NCI-H1436 treated with DMSO at 0.1 percent for 48 hours (cell line): ENCODE measurements around the gene RAN.
"Not testable (repeated sequence)": the region's sequence is repeated elsewhere in the genome, so short reads cannot be mapped to it uniquely, and the experiment has no call there.

Source experiments
- DNase-seq: peaks from one replicate; lab custom pipeline; 2025; lab: John Stamatoyannopoulos, UW

RAN gene

DNA sequence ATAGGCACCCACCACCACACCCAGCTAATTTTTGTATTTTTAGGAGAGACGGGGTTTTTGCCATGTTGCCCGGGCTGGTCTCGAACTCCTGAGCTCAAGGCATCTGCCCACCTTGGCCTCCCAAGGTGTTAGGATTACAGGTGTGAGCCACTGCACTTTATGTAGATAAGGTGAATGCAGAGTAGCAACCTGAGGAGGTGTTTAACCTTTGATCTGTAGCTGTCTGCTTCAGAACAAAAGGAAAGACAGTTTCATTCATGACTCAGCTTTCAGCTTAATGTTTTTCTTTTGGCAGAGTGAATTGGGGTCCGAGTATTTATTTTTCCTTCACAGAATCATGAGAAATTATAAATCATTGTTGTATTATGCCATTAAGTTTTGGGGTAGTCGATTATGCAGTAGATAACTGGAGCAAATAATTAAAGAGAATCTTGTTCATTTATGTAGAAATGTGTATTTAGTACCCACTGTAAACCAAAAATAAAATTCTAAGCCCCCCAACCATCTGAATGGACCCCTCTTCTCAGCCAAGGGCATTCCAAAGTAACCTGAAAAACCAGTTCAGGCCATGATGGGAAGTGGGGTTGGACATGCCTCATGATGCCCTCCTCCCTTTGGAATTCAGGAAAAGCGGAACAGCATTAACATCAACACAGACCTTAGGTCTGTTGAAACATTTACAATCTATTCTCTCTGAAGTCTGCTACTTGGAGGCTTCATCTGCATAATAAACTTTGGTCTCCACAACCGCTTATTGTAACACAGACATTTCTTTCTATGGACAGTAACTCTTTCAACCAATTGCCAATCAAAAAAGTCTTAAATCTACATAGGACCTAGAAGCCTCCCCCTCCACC is 22.1 kb upstream of the RAN start:
- DNase-seq, result no peak

- no peak for DNase-seq
Observed at GRCh38 chr12:130850418-130851021, 21.3 kb upstream of the RAN start.

GRCh38 chr12:130856088-130856487 is 15.8 kb upstream of the RAN start:
- DNase-seq, result no peak

- DNase-seq, result no peak
Observed at GRCh38 chr12:130858084-130858483, 13.8 kb upstream of the RAN start.

DNA sequence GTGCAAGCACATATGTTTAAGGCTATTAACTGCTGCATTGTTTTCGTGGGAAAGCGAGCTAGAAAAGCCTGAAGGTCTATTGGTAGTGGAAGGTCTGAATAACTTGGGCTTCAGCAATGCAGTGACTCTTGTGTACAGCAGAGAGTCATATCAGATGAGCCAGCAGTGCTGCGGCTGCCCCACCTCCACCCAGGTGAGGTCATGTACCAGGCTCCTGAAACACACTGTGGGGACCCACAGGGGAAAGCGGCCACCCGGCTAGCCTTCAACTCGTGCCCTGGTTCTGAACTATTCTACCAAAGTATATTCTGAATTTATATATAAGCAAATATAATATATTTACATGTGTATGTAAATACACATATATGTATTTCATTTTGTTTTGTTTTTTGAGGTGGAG is 12.7 kb upstream of the RAN start:
- no peak for DNase-seq

DNA sequence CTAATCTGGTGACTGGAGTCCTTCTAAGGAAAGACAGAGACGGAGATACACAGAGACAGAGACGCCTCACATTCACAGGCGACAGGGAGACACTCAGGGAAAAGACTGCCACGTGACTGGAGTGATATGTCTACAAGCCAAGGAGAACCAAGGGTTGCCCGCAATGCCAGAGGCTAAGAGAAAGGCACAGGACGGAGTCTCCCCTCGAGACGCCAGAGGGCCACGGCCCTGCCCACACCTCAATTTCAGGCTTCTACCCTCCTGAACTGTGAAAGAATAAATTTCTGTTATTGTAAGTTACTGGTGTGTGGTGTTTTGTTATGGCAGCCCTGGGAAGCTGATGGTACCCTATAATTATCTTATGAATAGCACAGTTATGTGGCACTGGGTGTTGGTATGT is 11.6 kb upstream of the RAN start:
- DNase-seq, result no peak

DNA sequence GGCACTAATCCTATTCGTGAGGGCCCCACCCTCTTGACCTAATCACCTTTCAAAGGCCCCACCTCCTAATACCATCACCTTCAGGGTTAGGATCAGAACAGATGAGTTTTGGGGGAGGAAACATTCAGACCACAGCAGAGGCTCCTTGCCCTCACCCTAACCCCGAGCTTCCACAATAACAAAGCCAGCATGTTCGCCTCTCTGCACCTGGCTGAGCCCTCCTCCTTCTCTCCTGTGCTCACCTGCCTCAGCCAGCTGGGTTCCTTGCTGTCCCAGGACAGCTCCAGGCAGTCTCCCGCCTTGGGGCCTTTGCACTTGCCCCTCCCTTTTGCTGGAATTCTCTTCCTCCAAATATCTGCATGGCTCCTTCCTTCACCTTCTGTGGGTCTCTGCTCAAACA is 9.7 kb upstream of the RAN start:
- DNase-seq, result no peak

DNA sequence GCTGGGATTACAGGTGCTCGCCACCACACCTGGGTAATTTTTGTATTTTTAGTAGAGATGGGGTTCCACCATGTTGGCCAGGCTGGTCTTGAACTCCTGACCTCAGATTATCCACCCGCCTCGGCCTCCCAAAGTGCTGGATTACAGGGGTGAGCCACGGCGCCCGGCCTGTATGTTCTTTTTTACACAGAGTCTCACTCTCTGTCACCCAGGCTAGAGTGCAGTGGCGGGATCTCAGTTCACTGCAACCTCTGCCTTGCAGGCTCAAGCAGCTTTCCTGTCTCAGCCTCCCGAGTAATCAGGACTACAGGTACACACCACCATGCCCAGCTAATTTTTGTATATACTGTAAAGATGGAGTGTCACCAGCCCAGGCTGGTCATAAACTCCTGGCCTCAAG is 9.1 kb upstream of the RAN start:
- not testable (repeated sequence) for DNase-seq

- DNase-seq, result no peak
Observed at GRCh38 chr12:130863298-130863697, 8.6 kb upstream of the RAN start.

GRCh38 chr12:130868412-130868811 is 3.5 kb upstream of the RAN start:
- DNase-seq, result no peak

DNA sequence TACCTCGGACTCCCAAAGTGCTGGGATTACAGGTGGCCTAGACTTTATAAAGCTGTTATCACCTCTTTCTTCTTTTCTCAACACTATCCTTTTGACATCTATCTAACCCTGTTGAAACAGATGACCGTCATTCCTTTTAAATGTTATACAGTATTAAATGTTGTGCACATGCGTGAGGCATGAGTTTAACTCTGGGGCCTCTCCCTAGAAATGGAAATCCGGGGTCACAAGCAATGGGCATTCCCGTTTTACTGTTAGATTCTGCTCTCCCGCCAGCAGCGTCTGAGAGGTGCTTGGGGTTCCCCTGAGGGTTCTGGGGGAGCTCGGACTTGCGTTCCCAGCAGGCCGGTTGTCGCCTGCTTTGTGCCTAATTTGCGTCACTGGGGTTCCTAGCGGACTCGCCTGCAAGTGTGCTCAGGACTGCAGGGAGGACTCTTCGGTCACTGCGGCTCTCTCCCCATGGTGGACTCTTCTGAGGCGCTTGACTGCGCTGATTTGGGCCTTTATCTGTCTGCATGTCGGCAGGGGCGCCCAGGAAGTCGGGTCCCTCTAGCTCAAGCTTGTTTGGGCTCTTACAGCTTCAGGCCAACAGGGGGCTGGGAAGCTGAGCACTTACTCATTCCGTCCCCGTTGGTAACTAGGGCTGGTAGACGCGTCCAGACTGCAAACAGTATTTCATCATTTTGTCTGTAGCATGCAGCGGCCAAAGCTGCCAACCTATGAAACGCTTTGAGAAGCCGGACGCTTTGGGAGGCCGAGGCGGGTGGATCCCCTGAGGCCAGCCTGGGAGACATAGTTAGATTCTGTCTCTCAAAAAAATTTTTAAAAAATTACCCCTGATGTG is 1.2 kb upstream of the RAN start:
- peak; percentile 5 for DNase-seq

DNA sequence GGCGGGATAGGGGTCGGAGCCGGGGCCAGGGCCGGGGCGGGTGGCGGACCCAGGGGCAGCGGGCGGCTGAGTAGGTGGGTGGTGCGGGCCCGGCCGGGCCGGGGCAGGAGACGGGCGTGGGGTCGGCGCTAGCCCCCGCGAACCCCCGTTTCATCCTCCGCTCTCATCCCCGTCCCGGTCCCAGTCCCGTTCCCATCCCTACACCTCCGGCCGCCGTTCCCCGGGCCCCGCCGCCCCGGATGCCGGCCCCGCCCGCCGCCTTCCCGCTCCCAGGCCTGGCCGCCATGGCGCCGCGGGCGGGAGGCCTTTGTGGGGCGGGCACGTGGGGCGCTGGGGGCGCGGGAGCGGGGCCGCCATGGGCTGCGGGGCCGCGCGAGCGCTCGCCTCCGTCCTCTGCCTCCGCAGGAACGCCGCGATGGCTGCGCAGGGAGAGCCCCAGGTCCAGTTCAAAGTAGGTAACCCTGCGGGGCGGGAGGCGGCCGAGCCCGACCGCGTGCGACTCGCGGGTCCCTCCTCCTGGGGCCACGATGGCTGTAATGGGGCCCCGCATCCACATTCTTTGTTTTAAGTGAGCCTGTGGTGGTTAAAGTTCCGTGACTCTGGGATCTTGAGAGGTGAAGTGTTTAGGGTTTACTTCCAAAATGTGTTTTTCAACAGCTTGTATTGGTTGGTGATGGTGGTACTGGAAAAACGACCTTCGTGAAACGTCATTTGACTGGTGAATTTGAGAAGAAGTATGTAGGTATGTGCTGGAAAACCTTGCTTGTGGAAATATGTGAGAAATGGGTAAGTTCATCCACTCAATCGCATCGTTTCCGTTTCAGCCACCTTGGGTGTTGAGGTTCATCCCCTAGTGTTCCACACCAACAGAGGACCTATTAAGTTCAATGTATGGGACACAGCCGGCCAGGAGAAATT is 572 bp downstream of the RAN start:
- DNase-seq, result no peak

DNA sequence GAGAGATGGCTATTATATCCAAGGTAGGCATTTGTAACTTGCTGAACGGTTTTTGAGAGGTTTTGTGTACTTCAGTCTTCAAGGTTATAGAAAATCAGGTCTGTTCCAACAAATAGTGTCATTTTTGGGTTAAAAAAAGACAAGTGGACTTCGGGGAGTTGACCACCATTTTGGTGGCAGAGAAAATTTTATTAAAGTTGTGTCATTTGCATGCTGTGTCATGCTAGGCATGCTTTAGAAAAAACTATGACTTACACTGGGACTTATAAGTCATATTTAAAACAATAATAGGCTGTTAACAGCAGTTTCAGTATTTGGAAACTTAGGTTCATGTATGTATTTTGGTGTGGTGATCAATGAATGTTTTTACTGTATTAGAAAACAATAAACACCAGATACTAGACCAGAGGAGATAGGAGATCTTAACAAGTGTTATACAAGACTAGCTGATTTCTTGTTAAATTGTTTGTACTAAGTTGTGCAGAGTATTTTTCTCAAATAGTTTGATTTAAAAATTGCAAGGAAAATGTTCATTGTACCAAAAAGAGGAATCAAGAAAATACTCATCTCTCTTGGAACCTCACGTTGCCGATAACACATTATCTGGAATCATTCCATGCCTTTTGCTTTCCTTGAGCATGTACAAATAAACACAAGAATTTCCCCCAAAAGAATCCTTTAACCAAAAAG is 1.4 kb downstream of the RAN start:
- no peak for DNase-seq

GRCh38 chr12:130873825-130874224 is 2.0 kb downstream of the RAN start:
- no peak for DNase-seq

DNA sequence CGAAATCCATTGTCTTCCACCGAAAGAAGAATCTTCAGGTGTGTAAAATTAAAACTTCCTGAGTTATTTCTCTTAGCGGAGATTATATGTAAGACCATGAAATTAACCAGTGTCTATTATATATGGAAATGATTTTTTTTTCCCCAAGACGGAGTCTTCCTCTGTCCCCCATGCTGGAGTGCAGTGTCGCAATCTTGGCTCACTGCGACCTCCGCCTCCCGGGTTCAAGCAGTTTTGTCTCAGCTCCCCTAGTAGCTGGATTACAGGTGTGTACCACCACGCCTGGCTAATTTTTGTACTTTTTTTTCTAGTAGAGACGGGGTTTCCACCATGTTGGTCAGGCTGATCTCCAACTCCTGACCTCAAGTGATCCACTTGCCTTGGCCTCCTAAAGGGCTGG is 2.8 kb downstream of the RAN start:
- no peak for DNase-seq

DNA sequence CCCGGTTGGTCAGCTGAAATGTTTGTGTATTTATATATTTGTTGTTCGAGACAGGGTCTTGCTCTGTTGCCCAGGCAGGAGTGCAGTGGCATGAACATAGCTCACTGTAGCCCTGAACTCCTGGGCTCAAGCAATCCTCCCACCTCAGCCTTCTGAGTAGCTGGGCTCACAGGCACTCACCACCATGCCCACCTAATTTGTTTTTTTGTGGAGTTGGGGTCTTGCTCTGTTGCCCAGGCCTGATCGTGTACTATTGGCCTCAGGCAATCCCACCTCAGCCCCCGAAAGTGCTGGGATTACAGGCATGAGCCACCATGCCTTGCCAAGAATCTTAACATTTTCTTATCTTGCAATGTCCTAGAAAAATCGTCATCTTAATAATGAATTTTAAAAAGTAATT is 3.3 kb downstream of the RAN start:
- DNase-seq, result no peak

DNA sequence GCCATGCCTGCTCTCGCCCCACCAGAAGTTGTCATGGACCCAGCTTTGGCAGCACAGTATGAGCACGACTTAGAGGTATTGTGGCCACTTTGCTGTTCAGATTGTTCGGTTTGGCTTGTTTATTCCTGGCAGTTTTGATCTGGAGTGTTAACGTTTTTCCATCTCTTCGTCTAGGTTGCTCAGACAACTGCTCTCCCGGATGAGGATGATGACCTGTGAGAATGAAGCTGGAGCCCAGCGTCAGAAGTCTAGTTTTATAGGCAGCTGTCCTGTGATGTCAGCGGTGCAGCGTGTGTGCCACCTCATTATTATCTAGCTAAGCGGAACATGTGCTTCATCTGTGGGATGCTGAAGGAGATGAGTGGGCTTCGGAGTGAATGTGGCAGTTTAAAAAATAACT is 3.8 kb downstream of the RAN start:
- not testable (repeated sequence) for DNase-seq

- DNase-seq, result no peak
Observed at GRCh38 chr12:130876297-130876696, 4.4 kb downstream of the RAN start.

- DNase-seq, result no peak
Observed at GRCh38 chr12:130876758-130877157, 4.9 kb downstream of the RAN start.

DNA sequence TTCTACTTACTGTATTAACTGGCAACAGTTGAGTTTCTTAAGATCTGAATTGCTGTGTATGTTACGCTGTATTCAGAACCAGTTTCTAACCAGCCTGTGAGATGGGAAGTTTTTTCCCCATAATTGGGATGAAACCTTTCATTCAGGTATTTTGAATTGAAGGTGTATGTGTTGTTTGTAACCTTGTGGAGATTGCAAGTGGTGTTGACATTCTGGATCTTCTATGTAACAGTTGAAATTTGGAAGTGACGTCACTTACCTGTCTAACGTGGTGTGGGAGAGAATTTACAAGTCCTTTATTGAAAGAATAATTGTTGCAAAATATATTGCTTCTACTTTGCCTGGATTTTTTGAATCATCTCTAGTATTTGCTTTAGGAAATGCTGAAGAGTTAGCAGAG is 5.5 kb downstream of the RAN start:
- no peak for DNase-seq
